Activated CD4-positive, alpha-beta T cell treated with anti-CD3 and anti-CD28 coated beads for 24 hours (primary cell): ENCODE measurements around the gene DAND5.

Source experiments
- DNase-seq, 2 donors: peaks; one replicate each; pipeline ENCODE4 v3.0.0-alpha.2; 2020; ENCODE audit warnings: low read depth in 2 of 2

DAND5 gene

GRCh38 chr19:12969292-12969988 lies at the start of gene DAND5:
Gene DAND5 (plus strand): TSS chr19:12969576. CDS start chr19:12969661, 85 bp downstream.
- no peak for DNase-seq

- DNase-seq, result no peak
These were observed 48.3 kb upstream of the DAND5 start for GRCh38 chr19:12921047-12921446.

- DNase-seq, result no peak
These were observed 46.4 kb upstream of the DAND5 start for GRCh38 chr19:12922959-12923358.

- no peak for DNase-seq
These were observed 44.6 kb upstream of the DAND5 start for GRCh38 chr19:12924621-12925310.

- DNase-seq, result no peak
These were observed 39.3 kb upstream of the DAND5 start for GRCh38 chr19:12930002-12930645.

- no peak for DNase-seq
These were observed 36.7 kb upstream of the DAND5 start for GRCh38 chr19:12932392-12933286.

GRCh38 chr19:12933287-12934072 lies 35.9 kb upstream of the DAND5 start, which contains the start of gene FARSA:
Gene FARSA (minus strand): TSS chr19:12933711. CDS start chr19:12933696, 15 bp downstream.
- DNase-seq, result peak; percentile 84 to 88

- no peak for DNase-seq
These were observed 34.3 kb upstream of the DAND5 start for GRCh38 chr19:12935071-12935470.

- DNase-seq, result no peak
These were observed 32.8 kb upstream of the DAND5 start for GRCh38 chr19:12936582-12936981.

- DNase-seq, result no peak
These were observed 32.1 kb upstream of the DAND5 start for GRCh38 chr19:12937093-12937926.

GRCh38 chr19:12937927-12938778 lies 31.2 kb upstream of the DAND5 start, which contains the start of gene CALR:
Gene CALR (plus strand): TSS chr19:12938609. CDS start chr19:12938680, 71 bp downstream.
- peak; percentile 99 for DNase-seq

GRCh38 chr19:12938779-12939601 lies 30.4 kb upstream of the DAND5 start:
- DNase-seq, result no peak

- DNase-seq, result no peak
These were observed 29.4 kb upstream of the DAND5 start for GRCh38 chr19:12939975-12940423.

GRCh38 chr19:12940897-12941296 lies 28.5 kb upstream of the DAND5 start:
- no peak for DNase-seq

GRCh38 chr19:12943437-12944044 lies 25.8 kb upstream of the DAND5 start:
- DNase-seq, result no peak

GRCh38 chr19:12944104-12944674 lies 25.2 kb upstream of the DAND5 start:
- no peak for DNase-seq

- DNase-seq, result peak; percentile 97 to 98
These were observed 23.8 kb upstream of the DAND5 start, which contains the start of gene RAD23A for GRCh38 chr19:12945479-12946091. Gene RAD23A (plus strand): TSS chr19:12945862. CDS start chr19:12945949, 87 bp downstream.
